Esophagus muscularis mucosa (tissue), 3 donors: ENCODE data around the gene PUM2.

ENCODE experiments used
- EP300 ChIP-seq: sonication (generic); formaldehyde crosslinking; IDR thresholded peaks from one replicate; pipeline ENCODE4 v1.6.1; 2017; ENCODE audit warnings: antibody characterized with exemption
- TF ChIP-seq, protein P1 (sequence below), 3 experiments: fragments of 200-600 bp in 2 of 3; fragments of 450-650 bp in 1 of 3; sonication (generic) in 2 of 3; IDR thresholded peaks; one replicate each; pipeline ENCODE4 v1.5.1; 2017 to 2019; ENCODE audit warnings: antibody characterized with exemption in 3 of 3, mild to moderate bottlenecking in 2 of 3, moderate library complexity in 1 of 3

GRCh38 chr2:20209373-20210109 is 141.1 kb downstream of the PUM2 start:
- TF ChIP-seq EP300: no peak
- TF ChIP-seq, protein P1, sequence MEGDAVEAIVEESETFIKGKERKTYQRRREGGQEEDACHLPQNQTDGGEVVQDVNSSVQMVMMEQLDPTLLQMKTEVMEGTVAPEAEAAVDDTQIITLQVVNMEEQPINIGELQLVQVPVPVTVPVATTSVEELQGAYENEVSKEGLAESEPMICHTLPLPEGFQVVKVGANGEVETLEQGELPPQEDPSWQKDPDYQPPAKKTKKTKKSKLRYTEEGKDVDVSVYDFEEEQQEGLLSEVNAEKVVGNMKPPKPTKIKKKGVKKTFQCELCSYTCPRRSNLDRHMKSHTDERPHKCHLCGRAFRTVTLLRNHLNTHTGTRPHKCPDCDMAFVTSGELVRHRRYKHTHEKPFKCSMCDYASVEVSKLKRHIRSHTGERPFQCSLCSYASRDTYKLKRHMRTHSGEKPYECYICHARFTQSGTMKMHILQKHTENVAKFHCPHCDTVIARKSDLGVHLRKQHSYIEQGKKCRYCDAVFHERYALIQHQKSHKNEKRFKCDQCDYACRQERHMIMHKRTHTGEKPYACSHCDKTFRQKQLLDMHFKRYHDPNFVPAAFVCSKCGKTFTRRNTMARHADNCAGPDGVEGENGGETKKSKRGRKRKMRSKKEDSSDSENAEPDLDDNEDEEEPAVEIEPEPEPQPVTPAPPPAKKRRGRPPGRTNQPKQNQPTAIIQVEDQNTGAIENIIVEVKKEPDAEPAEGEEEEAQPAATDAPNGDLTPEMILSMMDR (IDR thresholded peaks at IDR 0.05): no peak
